Endothelial cell of umbilical vein (primary cell): ENCODE measurements around the gene HOXC5. TPM values are rescaled to one million over a fixed set of nuclear protein-coding genes. Genes with fewer than 3 reads are reported as not detected.

ENCODE experiments used
- BruUV-seq: library from RNA; stranded (reverse); fragments of 400-500 nt; replicated peaks from 2 replicates; lab custom pipeline; 2021; lab: Mats Ljungman, UMichigan
- CTCF ChIA-PET: fragments of 300-600, 350-600 bp; sonication (Branson Sonifier 250); formaldehyde crosslinking; loops from one replicate; lab custom pipeline; 2021; ENCODE audit warnings: antibody characterized with exemption, inconsistent platforms; lab: Charles Lee
- POLR2A ChIA-PET: fragments of 300-600, 350-600 bp; sonication (Branson Sonifier 250); formaldehyde crosslinking; loops from one replicate; lab custom pipeline; 2021; ENCODE audit warnings: antibody characterized with exemption, inconsistent platforms; lab: Charles Lee
- DNase-seq: peaks from one replicate; pipeline ENCODE4 v3.0.0-alpha.2; 2011; ENCODE audit warnings: low read depth, low spot score
- FAIRE-seq: peaks from 2 replicates; lab custom pipeline; 2011; peaks lifted over from hg19 to GRCh38; lab: Jason Lieb, UNC
- H2AFZ ChIP-seq: 2 replicates; pipeline ENCODE4 v1.6.0; 2012; ENCODE audit warnings: low read depth, low read length, control low read depth, inconsistent platforms
- H3K27ac ChIP-seq: 2 replicates; pipeline ENCODE4 v1.5.1; 2011; ENCODE audit warnings: low read depth, mild to moderate bottlenecking, control low read depth, low read length, moderate library complexity; ENCODE audit not compliant: insufficient read depth
- H3K27me3 ChIP-seq, 2 experiments: 2 replicates each; pipeline versions ENCODE4 v1.6.0 to v1.6.1; 2011; ENCODE audit warnings: low read length in 2 of 2, mixed read lengths in 1 of 2; ENCODE audit not compliant: control insufficient read depth in 2 of 2, insufficient read depth in 2 of 2
- H3K36me3 ChIP-seq, 2 experiments: 2 replicates in 1 of 2; 3 replicates in 1 of 2; pipeline ENCODE4 v1.5.1; 2011; ENCODE audit warnings: low read length in 2 of 2, mild to moderate bottlenecking in 1 of 2, moderate library complexity in 1 of 2; ENCODE audit not compliant: control insufficient read depth in 2 of 2, insufficient read depth in 2 of 2; ENCODE audit errors: extremely low read depth in 1 of 2
- H3K4me1 ChIP-seq: 3 replicates; pipeline ENCODE4 v1.5.1; 2011; ENCODE audit warnings: mild to moderate bottlenecking, low read length; ENCODE audit not compliant: control insufficient read depth, insufficient read depth; ENCODE audit errors: extremely low read depth
- H3K4me2 ChIP-seq: 2 replicates; pipeline ENCODE4 v1.6.1; 2011; ENCODE audit warnings: low read length, control low read depth, mixed read lengths; ENCODE audit not compliant: insufficient read depth
- H3K4me3 ChIP-seq, 3 experiments: fragments of 200-600 bp in 1 of 3; sonication (generic), shearing (Covaris generic) in 1 of 3; replicated peaks in 1 of 3; 2 replicates each; pipeline ENCODE4 v1.5.1; 2011 to 2016; ENCODE audit warnings: control low read depth in 3 of 3, low read length in 3 of 3, mild to moderate bottlenecking in 2 of 3, inconsistent platforms in 1 of 3, low read depth in 1 of 3, moderate library complexity in 1 of 3; ENCODE audit not compliant: insufficient read depth in 1 of 3
- H3K79me2 ChIP-seq: 2 replicates; pipeline ENCODE4 v1.6.0; 2012; ENCODE audit warnings: low read length, inconsistent platforms; ENCODE audit not compliant: control insufficient read depth, insufficient read depth
- H3K9ac ChIP-seq: replicated peaks from 2 replicates; pipeline ENCODE3; 2011; ENCODE audit warnings: low read length, control low read depth; ENCODE audit not compliant: insufficient read depth; ENCODE audit errors: extremely low read depth
- H3K9me1 ChIP-seq: replicated peaks from 3 replicates; pipeline ENCODE4 v1.6.0; 2011; ENCODE audit warnings: mild to moderate bottlenecking, low read length; ENCODE audit not compliant: control insufficient read depth, insufficient read depth; ENCODE audit errors: extremely low read depth
- H3K9me3 ChIP-seq: replicated peaks from 2 replicates; pipeline ENCODE4 v1.5.1; 2012; ENCODE audit warnings: low read length, inconsistent platforms; ENCODE audit not compliant: control insufficient read depth, insufficient read depth
- H4K20me1 ChIP-seq: replicated peaks from 2 replicates; pipeline ENCODE3; 2011; ENCODE audit warnings: mild to moderate bottlenecking, low read length; ENCODE audit not compliant: control insufficient read depth, insufficient read depth; ENCODE audit errors: extremely low read depth
- CTCF ChIP-seq, 2 donors: IDR thresholded peaks; 1 replicate in 1 of 2; 2 replicates in 1 of 2; pipeline ENCODE4 v1.5.1; 2011; ENCODE audit warnings: low read length in 2 of 2, mild to moderate bottlenecking in 2 of 2, moderate library complexity in 2 of 2, control low read depth in 1 of 2, inconsistent platforms in 1 of 2, low read depth in 1 of 2; ENCODE audit not compliant: insufficient read depth in 1 of 2; ENCODE audit errors: extremely low read depth in 1 of 2
- EZH2 ChIP-seq: IDR thresholded peaks from 2 replicates; pipeline ENCODE4 v1.6.1; 2012; ENCODE audit warnings: borderline replicate concordance, low read depth, mild to moderate bottlenecking, moderate library complexity, low read length, inconsistent platforms; ENCODE audit not compliant: severe bottlenecking
- FOS ChIP-seq: IDR thresholded peaks from 2 replicates; pipeline ENCODE4 v1.6.1; 2011; ENCODE audit warnings: mild to moderate bottlenecking, low read length, moderate library complexity, borderline replicate concordance; ENCODE audit not compliant: insufficient read depth
- GATA2 ChIP-seq: IDR thresholded peaks from 2 replicates; pipeline ENCODE4 v1.7.0; 2011; ENCODE audit warnings: low read depth, mild to moderate bottlenecking, moderate library complexity, mixed read lengths, low read length; ENCODE audit not compliant: insufficient read length, insufficient read depth
- JUN ChIP-seq: IDR thresholded peaks from 2 replicates; pipeline ENCODE4 v1.6.1; 2011; ENCODE audit warnings: borderline replicate concordance, low read depth; ENCODE audit not compliant: insufficient read length, insufficient read depth
- MAX ChIP-seq: IDR thresholded peaks from 2 replicates; pipeline ENCODE4 v1.6.1; 2011; ENCODE audit not compliant: insufficient read depth, insufficient read length
- MYC ChIP-seq: IDR thresholded peaks from one replicate; pipeline ENCODE4 v1.6.1; 2011; ENCODE audit warnings: mild to moderate bottlenecking, low read depth, low read length
- POLR2A ChIP-seq: IDR thresholded peaks from 2 replicates; pipeline ENCODE4 v1.6.1; 2012; ENCODE audit warnings: low read depth, mild to moderate bottlenecking, control low read depth, low read length
- POLR2AphosphoS5 ChIP-seq: IDR thresholded peaks from 2 replicates; pipeline ENCODE4 v1.6.1; 2012; ENCODE audit warnings: low read depth, mild to moderate bottlenecking, control low read depth, low read length, moderate library complexity; ENCODE audit not compliant: insufficient read depth
- dilution Hi-C: fragments of 300-500 bp; cut with MboI; formaldehyde crosslinking; loops from one replicate; pipeline ENCODE4 v1.15.0; 2019; ENCODE audit warnings: low sequenced_read_pairs; ENCODE audit not compliant: extremely low pct_ligation_motif_present
- intact Hi-C: fragments of 100-400 bp; cut with micrococcal nuclease; formaldehyde crosslinking; loops from one replicate; pipeline ENCODE4 v1.10.0; 2022
- polyA plus RNA-seq, 4 experiments: library from polyadenylated mRNA; depleted of rRNA in 3 of 4; stranded (reverse) in 3 of 4; unstranded in 1 of 4; fragments of >200 nt; gene quantifications; 2 replicates each; pipeline versions ENCODE4 v1.2.1 to v1.2.3, GENCODE V29; 2011 to 2012; ENCODE audit warnings: missing spikeins in 1 of 4
- total RNA-seq: library from RNA; stranded (reverse); gene quantifications from 2 replicates; pipeline ENCODE4 v1.2.3, GENCODE V29; 2021

The HOXC5 gene
- total and polyA plus RNA-seq, 2 donors (not counting 3 experiments of a cell fraction or from before 2014, with no cell fraction given): not detected

- dilution Hi-C loops: no loop called here
- no peaks in the 10 kb centered on the region for H3K79me2 ChIP-seq
- intact Hi-C loops: no loop called here
- no peaks in the 10 kb centered on the region for H3K9me1 ChIP-seq
- no peaks in the 10 kb centered on the region for H3K9me3 ChIP-seq
- H2AFZ ChIP-seq: no peak overlapping the region
- H3K9ac ChIP-seq: no peak overlapping the region
- DNase-seq (no peak), FAIRE-seq (no peak)
- BruUV-seq: no TSS peak
- H3K27ac ChIP-seq: no peak overlapping the region
- H3K36me3 ChIP-seq: no peaks in the 10 kb centered on the region
- TF ChIP-seq POLR2A (no peak), MYC (no peak), CTCF (IDR thresholded peaks at IDR 0.05; ENCODE audit: extremely low read depth in 1 of 2, insufficient read depth in 1 of 2, low read depth in 1 of 2, low read length in 2 of 2) (no peak), EZH2 (no peak), FOS (no peak), JUN (no peak), POLR2AphosphoS5 (no peak), GATA2 (no peak), MAX (no peak)
- no peak overlapping the region for H3K4me3 ChIP-seq
- CTCF ChIA-PET: no interaction called here
- no peak overlapping the region for H3K4me2 ChIP-seq
- peaks cover 12 to 25% of the 10 kb centered on the region in 2 experiments for H3K27me3 ChIP-seq
- POLR2A ChIA-PET: no interaction called here
- H3K4me1 ChIP-seq: no peaks in the 10 kb centered on the region
- H4K20me1 ChIP-seq: no peaks in the 10 kb centered on the region
These were observed 33.6 kb downstream of the HOXC5 start for GRCh38 chr12:54066408-54066807.
